ENCODE measurements around the gene ATG10.
"Not testable (repeated sequence)": the region's sequence is repeated elsewhere in the genome, so short reads cannot be mapped to it uniquely, and the experiment has no call there.

Gene ATG10

DNA sequence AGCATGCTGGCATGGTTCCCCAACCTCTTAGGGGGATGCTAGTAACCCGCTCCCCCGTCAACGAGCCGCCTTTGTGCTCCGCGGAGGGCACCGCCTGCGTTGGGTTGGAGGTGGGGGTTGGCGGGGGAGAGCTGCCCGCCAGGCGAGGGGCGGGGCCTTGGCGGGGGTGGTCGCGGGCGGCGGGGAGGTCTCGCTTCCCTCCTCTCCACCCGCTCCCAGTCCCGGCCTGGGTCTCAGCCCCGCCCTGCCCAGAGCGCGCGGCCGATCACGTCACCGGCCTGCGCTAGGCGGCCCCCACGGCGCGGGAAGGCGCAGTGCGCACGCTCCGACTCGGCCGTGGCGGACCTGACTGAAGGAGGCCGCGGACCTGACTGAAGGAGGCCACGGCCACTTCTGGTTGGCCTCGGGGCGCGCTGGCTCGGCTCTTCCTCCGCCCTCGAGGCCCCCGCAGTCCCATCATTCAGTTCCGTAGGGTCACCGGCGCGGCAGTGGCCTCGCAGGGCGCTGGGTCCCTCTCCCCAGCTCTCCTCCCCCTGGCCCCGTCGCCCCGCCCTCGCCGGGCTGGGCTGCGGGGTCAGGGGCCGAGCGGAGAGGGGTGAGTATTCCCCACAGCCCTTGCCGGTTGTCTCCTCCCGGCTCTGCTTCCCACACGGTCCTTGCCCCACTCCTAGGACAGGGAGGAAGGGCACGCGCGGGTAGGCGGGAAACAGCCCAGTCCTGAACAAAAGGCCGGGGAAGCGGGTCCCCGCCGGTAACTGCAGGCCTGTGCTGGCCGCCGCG lies at the start of gene ATG10:
Gene ATG10, plus strand, starts transcription at position 312 of the 780 bp plus-strand sequence. CDS start 15,548 bp downstream, outside the sequence.
- no peak for FAIRE-seq

DNA sequence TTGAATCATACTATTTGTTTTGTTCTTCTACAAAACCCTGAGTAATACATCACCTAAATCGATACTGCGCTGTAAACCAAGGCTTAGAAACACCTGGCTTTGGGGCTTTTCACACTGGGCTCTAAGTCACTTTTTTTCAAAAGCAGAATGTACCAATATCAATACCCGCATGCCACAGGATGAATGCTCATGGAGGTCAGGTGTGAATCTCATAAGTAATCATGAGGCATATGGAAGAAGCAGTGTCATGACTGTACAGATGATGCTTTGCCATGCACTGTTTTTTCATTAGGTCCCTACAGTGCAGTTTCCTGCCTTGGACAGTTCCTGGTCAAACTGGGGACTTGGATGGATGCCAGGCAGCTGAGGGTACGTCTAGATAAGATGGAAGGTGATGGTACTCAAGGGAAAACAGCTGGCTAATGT lies 49.0 kb upstream of the ATG10 start:
- no peak for FAIRE-seq

DNA sequence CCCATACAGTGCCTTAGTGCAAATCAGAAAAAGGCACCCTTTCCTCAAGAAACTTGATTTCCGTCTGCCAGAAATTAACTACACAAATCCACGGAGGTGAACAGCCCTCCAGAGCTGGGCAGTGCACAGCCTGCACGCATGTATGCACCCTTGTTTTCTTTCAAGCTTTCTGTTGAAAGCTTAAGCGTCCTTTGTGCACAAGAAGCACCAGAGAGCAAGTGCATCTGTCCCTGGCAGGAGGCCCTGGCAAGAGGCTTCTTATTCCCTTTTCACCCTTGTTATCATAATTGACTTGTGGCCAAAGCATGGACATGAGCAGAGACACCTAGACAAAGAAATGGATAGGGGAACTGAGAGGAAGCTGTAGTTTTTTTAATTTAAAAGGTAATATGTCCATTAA lies 47.4 kb upstream of the ATG10 start:
- FAIRE-seq: no peak

DNA sequence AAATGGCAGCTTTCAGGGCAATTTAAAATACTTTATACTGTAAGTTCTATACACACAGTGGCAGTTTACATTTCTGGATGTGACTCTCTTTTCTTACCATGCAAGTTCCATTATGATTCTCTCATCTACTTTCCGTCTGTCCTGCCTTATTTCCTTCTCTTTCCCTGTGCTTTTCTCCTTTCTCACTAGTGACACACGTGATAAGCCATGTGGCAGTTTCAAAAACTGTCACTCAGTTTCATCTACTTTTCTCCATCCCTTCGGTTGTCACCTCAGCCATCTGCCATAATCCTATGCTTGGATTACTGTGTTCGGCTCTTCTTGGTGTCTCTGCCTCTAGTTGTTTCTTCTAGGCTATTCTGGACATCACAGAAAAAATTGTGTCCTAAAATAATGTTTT lies 46.8 kb upstream of the ATG10 start:
- FAIRE-seq: no peak

DNA sequence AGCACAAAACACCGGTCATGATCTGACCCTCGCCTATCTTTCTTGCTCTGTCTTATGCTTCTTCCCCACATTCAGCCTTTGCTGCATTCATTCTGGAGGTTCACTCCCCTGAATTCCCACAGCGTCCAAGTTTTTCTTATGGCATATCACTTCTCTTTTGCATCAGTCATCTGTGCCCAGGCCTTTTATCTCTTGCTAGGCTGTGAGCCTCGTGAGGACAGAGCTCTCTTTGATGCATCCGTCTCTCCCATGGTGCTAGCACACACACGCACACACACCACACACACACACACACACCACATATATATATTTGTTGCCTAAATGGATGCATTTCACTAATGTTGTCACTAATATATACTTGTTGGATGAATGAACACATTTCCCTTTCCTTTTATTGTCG lies 45.8 kb upstream of the ATG10 start:
- no peak for FAIRE-seq

DNA sequence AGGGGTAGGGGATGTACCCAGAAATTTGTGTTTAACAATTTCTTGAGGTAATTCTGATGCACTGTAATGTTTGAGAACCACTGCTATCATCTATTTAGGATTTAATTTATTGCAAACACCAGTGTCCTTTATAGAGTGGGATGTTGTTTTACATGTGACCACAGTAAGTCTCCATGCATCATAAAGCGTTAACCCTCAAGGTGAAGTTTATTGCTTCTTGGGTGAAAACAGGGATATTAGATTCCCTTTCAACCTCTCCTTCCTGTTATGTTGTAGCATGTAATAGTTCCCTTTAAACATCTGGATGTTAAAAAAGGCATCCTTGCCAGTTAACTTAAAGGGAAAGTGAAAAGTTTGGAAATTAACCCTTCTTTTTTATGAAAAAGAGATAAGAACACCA lies 35.8 kb upstream of the ATG10 start:
- FAIRE-seq: no peak

DNA sequence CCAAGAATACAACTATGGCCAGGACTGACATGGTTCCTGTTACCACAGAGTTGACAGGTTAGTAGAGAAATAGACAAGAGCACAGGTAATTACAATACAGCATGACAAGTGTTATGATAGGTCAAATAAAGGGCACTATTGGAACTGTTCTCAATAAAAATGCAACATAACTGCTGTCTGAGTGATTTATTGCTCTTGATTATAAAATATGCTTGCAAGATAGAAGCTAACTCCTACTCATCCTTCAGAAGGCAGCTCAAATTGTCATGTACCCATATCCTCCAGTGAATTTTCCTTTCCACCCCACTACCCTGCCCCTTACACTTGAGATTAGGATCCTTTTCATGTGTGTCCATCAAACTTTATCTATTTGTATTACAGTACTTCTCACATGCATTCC lies 35.1 kb upstream of the ATG10 start:
- no peak for FAIRE-seq

DNA sequence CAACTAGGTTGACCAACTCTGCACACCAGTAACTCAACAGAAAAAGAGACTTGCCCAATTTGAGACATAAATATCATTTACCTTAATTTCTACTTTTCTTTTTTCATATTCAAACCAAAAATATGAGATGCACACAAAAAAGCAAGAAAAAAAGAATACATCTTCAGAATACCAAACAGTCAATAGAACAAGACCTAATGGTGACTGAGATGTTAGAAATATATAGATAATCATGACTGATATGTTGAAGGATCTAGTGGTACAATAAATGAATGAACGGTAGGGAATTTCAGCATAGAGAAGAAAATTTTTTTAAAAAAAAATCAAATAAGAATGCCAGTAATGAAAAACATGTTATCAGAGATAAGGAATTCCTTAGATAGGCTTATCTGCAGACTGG lies 29.1 kb upstream of the ATG10 start:
- FAIRE-seq: no peak

DNA sequence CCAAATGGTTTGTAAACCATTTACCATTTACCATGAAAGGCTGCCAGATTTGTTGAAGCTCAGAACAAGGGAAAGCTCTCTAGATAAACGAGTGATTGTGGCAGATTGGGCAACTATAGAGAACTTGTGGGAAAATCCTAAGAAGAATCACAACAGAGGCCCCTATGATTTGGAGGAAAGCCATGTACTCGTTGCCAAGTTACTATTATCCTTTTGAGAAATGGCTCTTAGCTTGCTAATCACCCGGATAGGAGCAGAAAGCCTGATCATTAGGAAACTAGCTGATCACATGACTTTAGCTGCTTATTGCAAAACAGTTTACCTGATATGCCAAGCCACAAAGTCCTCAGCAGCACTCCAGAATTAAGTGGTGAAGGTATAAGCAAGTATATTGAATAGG lies 23.5 kb upstream of the ATG10 start:
- no peak for FAIRE-seq

DNA sequence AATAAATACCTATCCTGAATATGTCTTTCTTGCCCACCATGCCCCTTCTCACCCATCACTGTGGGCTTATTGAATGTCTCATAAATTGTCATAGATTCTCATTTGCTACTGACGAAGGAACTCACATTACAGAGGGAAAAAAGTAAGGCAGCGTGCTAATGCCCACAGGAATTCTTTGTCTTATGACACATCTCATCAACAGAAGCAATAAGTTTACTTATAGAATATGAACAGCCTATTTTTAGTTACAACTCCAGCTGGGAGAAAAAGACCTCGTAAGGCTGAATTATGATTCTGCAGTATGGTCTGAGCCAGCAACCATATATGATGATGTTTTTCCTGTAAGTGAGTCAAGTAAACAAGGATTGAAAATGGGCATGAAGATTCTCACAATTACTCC lies 22.4 kb upstream of the ATG10 start:
- FAIRE-seq: no peak

DNA sequence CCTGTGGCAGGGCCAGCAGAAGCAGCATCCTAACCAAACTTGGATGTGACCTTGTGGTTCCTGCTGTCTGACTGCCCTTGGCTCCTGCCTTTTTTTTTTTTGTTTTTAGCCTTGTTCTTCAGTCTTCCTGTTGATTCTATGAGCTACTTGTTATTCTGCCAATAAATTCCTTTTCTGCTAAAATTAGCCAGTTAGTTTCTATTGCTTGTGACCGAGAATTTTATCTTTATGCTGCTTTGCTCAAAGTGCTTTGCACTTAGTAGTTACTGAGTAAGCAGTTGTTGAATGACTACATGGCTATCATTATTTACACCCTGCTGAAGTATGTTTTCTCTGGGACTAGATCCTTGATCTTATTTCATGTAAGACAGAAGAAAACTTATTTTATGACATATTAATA lies 20.8 kb upstream of the ATG10 start:
- no peak for FAIRE-seq

DNA sequence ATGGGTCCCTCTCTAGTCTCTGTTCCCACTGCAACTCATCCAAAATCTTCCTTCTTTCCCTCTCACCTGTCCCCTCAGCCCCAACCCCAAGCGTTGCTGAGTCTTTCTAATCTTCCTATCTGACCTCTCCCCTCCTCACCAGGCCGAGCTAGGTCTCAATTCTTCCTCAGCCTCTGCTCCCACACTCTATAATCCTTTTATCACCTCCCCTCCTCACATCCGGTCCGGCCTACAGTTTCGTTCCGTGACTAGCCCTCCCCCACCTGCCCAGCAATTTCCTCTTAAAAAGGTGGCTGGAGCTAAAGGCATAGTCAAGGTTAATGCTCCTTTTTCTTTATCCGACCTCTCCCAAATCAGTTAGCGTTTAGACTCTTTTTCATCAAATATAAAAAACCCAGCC lies 17.0 kb upstream of the ATG10 start:
- not testable (repeated sequence) for FAIRE-seq

DNA sequence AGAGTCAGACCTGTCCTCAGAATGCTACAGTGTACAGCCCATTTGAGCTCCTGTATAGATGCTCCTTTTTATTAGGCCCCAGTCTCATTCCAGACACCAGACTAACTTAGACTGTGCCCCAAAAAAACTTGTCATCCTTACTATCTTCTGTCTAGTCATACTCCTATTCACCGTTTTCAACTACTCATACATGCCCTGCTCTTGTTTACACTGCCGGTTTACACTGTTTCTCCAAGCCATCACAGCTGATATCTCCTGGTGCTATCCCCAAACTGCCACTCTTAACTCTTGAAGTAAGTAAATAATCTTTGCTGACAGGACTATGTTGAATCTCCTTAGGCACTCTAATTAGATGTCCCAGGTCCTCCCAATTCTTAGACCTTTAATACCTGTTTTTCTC lies 13.7 kb upstream of the ATG10 start:
- FAIRE-seq: not testable (repeated sequence)

DNA sequence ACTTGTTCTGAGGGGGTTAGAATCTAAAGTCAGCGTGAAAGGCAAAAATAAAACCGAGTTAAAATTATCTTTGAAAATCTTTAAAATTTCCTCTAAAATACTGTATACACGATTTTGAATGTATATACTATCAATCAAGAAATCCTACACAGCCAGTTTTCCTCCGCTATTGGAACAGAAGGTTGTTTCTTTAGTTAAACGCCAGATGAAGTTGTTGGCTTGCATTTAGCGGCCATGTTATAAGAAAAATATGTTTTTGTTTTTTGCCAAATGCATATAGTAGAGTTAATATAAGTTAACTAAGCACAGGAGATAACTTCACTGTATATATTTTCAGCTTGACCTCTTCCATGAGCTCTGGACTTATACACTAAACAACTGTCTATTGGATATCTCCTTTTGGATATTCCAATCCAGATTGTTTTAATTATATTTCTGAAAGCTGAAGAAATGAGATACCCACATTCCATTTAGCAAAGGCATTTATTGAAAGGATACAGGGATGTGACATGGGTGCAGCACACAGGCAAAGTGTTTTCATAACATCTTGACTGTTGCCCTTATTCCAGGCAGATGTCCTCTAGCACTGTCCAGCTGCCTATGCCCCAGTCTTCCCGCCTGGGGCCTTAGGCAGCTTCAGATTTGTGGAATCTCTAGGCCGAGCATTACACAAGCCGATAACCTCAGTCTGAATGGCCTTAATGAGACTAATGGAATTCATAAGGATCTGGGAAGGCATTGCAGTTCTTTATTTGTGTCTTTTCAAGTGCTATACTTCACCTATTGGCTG lies 10.0 kb upstream of the ATG10 start:
- FAIRE-seq: no peak

DNA sequence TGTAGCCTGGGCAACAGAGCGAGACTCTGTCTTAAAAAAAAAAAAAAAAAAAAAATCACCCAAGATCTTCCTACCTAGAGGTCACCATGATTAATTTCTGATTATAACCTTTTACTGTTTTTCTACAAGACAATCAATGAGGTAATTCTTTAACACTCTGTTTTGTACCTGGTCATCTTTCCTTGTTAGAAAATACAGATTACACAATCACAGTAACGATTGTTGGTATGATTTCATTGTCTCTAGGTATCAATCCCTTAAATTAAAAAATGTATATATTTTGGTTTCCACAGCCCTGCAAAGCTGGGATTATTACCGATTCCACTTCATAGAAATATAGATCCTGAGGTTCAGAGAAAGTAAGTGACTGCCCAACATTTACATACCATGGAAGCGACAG lies 8.3 kb upstream of the ATG10 start:
- FAIRE-seq: no peak

DNA sequence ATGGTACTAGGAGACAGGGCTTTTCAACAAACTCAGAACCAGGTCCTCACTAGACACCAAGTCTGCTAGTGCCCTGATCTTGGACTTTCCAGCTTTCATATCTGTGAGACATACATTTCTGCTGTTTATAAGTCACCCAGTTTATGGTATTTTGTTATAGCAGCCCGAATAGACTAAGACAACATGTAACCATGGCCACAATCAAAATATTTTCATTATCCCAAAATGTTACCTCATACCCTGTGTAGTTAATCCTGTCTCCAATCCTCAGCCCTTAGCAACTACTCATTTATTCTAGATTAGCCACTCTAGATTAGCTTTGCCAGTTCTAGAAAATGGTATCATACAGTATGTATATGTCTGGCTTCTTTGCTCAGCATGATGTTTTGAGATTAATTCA lies 6.3 kb upstream of the ATG10 start:
- FAIRE-seq: no peak

DNA sequence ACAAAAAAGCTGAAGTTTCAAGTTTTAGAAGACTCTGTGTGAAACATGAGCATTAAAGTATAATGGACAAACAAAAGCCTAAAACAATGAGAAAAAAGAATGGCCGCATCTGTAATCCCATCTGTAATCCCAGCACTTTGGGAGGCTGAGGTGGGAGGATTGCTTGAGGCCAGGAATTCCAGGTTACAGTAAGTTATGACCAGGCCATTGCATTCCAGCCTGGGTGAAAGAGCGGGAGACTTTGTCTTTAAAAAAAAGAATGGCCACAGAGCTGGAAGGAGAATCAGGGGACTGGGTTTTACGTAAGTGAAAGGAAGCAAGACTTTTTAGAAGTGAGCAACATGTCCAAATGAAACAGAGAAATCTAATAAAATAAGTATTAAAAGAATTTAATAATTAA lies 2.6 kb upstream of the ATG10 start:
- no peak for FAIRE-seq

DNA sequence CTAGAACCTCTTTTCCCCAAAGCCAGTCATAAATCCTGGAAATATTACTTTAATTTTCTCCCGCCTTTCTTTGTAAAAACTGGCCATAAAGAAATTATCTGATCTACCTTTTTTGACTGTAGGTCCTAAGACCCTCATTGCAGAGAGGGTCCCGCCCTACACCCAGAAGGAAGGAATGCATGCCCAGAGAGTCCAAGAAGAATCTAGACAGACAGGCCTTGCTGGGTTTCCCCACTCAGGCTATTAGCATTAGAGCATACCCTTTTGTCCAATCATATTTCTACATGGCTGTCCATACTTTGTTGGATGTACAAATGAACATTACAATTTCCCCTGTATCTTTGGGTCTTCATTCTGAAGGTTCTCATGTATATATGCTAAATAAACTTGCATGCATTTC lies 1.9 kb upstream of the ATG10 start:
- FAIRE-seq: no peak

DNA sequence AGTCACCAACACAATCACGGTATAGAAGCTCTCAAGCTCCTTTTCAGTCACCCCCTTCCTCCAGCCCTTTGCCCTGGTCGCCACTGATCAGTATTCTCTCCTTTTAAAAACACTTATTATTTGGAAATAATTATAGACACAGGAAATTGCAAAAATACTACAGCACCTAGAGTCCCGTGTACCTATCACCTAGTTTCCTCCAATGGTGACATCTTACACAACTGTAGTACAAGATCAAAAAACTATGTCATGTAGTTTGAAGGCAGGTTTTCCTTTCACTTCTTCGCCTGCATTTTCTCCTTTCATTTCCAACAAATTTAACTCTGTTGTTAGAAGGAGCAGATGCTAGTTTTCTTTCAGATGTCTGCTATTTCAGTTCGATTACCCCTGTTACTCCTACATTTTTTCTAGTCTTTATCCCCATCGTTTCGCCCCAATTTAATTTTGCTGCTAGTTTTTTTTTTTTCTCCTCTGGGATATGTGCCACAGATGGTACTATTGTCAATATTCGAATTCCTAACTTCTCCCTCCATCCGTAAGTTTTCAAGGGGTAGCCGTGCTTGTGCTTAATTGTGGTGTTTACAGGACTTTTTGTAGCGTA lies 612 bp upstream of the ATG10 start:
- peak; percentile 31 for FAIRE-seq

DNA sequence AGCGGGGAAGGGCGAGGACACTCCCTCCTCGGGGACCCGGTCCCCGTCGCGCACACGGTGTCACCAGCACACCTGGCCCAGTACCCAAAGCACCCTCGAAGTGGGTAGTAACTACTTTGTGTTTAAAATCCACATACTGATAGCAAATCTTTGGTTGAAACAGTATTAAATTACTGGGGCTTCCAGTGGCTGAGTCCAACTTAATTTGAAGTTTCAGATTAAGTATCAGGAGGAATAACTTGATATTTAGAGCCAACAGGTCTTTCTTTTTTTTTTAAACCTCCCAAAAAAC lies 615 bp downstream of the ATG10 start:
- FAIRE-seq: no peak

DNA sequence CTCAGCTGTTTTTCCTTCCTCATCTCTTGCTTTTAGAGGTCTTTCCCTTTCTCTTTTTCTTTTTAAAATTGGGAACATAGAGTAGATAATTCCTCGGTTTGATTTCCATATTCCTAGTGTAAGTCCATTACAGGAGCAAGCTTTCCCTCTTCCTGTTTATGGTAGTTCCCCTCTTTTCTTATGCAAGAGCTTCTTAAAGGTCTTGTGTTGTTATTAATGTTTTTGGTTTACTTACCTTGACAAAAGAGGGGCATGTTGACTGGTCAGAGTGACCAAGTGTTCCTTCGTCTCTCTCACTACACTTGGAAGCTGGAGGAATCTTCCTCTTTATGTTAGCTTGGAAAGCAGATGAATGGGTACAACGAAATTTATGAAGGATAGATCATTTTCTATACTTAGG lies 8.3 kb downstream of the ATG10 start:
- no peak for FAIRE-seq

DNA sequence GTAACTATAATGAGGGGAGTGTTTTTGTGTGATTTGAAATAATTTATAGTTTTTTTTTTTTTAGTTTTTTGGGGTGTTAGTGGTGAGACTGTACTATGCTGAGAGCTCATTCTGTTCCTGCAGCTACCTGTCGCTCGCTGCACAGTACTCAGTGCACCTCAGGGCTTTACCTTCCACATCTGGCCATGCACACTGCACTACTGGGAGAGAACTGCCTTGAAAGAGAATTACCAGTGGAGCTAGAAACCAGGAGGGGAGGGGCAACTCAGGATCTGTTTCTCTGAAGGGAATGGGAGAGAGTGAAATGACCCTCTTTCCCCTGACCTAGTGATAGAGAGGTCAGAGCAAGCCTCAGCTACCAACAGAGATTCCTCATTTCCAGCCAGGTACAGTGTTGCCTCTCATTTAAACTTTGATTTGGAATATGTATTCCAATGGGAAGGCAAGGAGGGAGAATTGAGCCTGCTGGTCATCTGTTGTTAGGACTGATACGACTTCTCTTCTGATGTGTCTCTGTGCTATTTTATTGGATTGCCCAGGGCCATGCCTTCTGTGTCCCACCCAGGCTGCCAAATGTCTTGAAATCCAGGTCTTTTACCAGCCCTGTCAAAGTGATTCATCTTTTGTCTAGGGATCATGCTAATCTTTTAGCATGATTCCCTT lies 8.9 kb downstream of the ATG10 start:
- no peak for FAIRE-seq

DNA sequence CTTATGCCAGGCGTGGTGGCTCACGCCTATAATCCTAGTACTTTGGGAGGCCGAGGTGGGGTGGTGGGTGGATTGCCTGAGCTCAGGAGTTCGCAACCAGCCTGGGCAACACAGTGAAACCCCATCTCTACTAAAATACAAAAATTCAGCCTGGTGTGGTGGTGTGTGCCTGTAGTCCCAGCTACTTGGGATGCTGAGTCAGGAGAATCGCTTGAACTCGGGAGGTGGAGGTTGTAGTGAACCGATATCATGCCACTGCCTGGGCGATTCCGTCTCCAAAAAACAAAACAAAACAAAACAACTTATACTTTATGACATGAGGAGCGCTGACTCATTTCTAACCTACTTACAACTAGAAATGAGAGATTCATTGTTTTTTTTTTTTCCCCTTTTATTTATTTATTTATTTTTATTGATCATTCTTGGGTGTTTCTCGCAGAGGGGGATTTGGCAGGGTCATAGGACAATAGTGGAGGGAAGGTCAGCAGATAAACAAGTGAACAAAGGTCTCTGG lies 10.4 kb downstream of the ATG10 start:
- not testable (repeated sequence) for FAIRE-seq
